DMS153 treated with DMSO at 0.1 percent for 48 hours (cell line): ENCODE results near the gene IGFBP6.
A peak's percentile ranks its signal among the peaks of the same experiment; 100 is the strongest.
"Not testable (repeated sequence)": the region's sequence is repeated elsewhere in the genome, so short reads cannot be mapped to it uniquely, and the experiment has no call there.

Experiments used
- DNase-seq: peaks from one replicate; lab custom pipeline; 2025; ENCODE audit not compliant: unreplicated experiment; lab: John Stamatoyannopoulos, UW

The IGFBP6 gene

GRCh38 chr12:53096089-53096741 is 1.3 kb upstream of the IGFBP6 start:
- DNase-seq: no peak

DNA sequence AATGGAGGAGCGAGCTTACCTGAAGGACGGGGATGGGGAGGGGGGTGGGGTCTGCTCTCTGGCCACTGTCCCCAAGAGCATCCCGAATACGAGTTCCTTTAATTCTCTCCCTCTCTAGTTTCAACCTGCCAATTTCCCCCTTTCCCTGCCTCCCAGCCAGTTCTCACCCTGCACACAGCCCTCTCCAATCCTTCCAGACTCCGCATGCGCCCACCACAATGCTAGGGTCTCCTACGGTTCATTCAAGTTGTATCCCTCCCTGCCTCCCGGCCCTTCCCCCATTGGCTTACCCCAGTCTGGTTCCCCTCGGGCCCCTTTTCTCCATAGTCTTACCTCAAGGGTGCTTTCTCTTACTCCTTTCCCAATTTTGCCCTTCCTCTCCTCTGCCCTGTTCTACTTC is 708 bp upstream of the IGFBP6 start:
- no peak for DNase-seq

- DNase-seq: no peak
Observed at GRCh38 chr12:53097207-53097563, 282 bp upstream of the IGFBP6 start.

DNA sequence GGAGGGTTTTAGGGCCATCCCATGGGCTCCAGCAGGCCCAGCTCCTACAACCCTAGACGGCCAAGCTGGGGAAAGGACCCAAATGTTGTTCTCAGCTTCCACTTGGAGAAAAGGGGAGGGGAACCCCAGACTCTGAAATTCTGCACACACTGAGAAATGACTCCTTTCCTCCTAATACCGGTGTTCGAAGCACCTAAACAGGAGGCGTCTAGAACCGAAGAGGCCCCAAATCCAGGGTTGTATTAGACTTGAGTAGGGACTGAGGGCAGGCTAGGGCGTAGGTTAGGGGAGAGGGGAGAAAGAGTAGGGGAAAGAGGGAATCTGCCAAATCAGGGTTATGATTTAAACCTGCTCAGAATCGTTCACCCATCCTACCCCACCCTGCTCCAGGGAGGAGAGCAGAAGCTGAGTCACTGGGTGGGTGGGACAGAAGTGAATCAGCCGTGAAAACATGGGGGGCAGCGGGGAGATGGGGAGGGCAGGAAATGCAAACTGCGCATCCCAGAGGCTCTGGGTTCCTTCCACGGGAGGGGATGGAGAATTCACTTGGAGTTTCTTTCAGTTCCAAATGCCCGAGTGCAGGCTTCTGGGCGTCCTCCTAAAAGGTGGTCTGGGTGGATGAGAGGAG is 1.0 kb downstream of the IGFBP6 start:
- no peak for DNase-seq

- peak; percentile 75 for DNase-seq
Observed at GRCh38 chr12:53099071-53099882, 1.8 kb downstream of the IGFBP6 start.

DNA sequence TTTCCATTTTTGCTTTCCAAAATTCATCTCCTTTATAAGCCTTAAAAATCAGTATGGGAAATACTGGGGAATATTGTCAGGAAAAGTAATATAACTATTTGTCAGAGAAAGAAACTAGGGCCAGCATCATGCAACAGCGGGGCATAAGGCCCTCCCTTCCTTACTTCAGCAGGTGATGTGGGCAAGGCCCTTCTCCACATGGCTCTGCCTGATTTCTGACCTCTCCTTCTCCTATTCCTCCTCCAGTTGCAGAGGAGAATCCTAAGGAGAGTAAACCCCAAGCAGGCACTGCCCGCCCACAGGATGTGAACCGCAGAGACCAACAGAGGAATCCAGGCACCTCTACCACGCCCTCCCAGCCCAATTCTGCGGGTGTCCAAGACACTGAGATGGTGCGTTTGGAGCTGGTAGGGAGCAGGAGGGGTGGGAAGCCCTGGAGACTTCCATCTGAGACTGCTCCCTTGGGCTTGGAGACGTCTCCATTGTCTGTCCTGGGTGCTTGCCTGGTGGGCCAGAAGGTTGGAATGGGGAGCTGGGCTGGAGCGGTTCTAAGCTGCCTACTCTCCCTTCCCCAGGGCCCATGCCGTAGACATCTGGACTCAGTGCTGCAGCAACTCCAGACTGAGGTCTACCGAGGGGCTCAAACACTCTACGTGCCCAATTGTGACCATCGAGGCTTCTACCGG is 3.1 kb downstream of the IGFBP6 start:
- DNase-seq: no peak

DNA sequence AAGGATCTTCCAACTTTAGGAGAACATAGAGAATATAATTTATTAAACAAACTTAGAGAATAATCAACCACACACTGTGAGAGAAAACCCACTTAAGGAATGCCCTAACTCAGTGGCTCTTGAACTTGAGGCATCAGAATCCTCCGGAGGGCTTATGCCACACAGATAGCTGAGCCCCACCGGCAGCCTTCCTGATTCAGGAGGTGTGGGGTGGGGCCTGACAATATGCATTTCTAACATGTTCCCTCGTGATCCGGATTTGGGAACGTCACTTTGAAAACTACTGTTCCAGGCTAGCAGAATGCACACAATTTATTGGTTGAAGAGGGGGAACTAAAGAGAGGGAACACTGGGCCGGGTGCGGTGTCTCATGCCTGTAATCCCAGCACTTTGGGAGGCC is 3.8 kb downstream of the IGFBP6 start:
- no peak for DNase-seq

DNA sequence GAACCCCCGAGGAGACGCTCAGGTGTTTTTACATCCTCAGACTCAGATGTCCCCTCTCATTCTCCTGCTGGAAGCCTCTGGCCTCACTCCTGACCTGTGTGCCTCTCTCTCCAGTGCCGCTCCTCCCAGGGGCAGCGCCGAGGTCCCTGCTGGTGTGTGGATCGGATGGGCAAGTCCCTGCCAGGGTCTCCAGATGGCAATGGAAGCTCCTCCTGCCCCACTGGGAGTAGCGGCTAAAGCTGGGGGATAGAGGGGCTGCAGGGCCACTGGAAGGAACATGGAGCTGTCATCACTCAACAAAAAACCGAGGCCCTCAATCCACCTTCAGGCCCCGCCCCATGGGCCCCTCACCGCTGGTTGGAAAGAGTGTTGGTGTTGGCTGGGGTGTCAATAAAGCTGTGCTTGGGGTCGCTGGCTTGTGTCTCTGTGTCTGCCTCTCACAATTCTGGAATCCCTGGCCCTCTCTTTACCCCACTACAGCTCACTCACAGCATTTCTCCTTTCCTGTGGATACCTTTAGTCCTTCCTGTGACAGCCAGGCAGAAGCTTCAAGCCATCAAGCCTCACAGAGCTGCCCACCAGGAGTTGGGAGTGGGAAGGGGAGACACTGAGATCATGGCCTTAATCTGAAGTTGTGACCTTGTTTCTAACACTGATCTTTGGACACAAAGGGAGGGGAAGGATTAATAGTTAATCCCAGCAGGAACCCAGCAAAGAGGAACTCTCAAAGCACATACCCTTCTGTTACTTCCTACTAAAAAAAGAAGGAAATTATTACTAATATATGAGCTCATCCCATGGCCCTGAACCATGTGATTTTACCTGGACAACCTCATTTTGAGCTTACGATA is 4.7 kb downstream of the IGFBP6 start:
- peak; percentile 63 for DNase-seq

DNA sequence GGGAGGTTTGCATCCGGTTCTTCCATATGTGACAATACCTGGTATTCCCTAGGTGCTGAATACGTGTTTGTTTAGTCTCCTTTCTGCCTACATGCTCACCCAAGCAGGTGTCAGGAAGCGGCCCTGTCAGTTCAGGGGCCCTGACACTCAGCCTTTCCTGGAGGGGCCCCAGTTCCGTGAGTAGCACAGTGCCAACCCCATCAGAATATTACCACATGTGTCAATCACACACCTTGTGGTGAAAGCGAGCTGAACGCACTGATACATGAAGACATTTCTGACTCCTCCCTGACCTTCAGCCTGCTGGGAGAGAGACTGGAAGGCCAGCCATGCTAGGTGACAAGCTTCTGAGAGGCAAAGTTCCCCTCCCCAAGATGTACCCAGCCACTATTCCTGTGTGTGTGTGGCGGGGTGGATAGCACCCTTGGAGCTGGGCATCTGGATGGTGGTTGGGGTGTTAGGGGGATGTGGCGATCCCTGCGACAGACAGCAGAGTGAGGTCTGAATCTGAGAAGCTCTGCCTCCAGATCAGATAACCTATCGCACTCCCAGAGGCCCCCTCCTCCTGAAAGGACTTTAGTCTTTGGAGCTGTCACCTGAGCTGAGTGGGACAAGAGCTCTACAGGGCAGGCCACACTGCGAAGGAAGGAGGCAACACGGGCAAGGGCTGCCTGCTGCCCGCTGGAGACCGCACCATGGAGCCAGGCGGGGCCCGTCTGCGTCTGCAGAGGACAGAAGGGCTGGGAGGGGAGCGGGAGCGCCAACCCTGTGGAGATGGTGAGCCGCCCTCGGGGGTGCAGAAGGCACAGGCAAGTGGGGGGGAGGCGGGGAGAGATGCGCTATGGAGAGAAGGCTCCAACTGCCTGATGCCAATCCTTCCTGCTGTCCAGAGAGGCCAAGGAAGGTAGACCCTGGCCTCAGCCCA is 5.7 kb downstream of the IGFBP6 start, which contains the start of gene SOAT2:
TSS of gene SOAT2 (plus strand) at position 604 of the 925 bp plus-strand sequence. CDS start at position 696, 92 bp downstream.
- peak; percentile 63 for DNase-seq

- no peak for DNase-seq
Observed at GRCh38 chr12:53103860-53104305, 6.4 kb downstream of the IGFBP6 start.

DNA sequence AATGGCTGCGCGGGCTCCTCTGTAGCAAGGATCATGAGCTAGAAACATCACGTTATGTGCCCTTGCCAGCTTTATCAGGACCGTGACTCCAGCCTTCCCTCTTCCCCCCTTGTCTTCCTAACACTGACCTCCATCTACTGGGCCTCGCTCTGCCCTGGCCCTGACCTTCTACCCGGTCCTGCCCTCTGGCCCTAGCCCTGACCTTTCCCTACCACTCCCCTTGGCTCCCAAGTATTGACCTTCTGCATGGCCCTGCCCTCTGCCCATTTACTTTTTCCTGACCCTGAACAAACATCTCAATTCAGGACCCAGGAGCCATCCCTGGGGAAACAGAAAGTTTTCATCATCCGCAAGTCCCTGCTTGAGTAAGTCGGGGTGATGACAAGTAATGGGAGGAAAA is 7.8 kb downstream of the IGFBP6 start:
- DNase-seq: no peak

GRCh38 chr12:53105712-53106439 is 8.4 kb downstream of the IGFBP6 start:
- DNase-seq: no peak

GRCh38 chr12:53107122-53107521 is 9.7 kb downstream of the IGFBP6 start:
- DNase-seq: no peak

GRCh38 chr12:53112431-53112830 is 15.0 kb downstream of the IGFBP6 start:
- not testable (repeated sequence) for DNase-seq

DNA sequence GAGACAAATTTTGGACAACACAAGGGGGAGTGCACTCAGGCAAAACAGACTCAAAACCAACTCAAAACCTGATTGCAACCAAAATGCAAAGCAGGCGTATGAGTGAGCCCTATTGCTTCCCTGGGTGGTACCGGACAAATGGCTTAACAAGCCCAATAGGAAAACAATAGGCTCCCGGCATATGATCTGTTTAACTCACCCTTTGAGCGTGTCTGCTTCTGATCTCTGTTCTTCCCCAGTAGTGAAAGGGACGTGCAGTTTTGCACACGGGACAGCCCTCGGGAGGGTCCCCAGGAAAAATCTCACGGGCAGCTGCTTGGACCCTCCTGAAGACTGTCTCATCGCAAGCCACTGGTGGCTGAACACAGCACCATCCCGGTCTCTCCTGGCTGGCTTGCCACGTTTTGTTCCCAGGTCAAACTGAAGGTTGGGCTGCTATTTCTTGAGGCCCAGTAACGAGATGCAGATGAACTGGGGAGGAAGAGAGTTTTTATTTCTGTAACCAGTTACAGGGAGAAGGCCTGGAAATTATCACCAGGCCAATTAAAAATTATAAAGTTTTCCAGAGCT is 15.8 kb downstream of the IGFBP6 start:
- no peak for DNase-seq

DNA sequence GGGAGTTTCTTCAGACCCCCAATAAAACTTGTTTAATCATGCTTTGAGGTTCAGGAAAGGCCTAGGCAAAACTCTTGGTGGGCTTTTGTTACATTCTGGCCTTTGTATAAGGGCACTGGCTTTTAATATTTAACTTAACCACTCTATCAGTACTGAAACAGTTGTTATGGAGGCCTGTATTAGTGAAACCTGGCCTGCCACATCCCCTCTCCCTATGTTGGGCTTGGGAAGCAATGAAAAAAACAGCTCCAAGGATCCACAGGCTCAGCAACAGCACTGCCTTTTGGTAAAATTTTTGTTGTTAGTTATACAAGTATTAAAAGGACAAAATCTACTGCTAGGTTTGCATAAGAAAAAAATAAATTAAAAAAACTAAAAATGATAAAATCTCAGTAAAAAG is 16.5 kb downstream of the IGFBP6 start:
- no peak for DNase-seq

DNA sequence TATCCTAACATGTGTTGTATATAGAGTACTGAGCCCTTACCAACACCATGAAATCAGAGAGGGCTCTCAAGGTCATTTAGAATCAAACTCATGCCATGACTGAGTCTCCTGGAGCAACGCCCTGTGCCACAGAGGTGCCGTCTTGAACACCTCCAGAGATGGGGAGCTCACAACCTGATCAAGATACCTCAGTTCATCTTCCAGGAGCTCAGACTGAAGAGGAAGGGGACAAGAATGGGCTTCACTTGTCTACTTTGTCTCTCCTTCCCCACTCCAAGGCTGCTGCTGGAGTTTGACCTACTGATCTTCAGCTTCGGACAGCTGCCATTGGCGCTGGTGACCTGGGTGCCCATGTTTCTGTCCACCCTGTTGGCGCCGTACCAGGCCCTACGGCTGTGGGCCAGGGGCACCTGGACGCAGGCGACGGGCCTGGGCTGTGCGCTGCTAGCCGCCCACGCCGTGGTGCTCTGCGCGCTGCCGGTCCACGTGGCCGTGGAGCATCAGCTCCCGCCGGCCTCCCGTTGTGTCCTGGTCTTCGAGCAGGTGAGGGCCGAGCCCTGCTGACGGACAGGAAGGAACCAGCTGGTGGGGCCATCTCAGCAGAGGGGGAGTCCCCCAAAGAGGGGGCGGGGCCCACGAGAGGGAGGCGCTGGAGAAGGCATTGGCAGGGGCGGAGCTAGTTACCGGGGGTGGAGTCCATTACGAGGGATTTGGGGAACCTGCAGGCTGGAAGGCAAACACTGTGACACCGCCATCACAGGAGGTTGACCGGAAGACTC is 17.8 kb downstream of the IGFBP6 start:
- DNase-seq: no peak
